ENCODE measurements around the gene TSPYL4.
"Not testable (repeated sequence)": the region's sequence is repeated elsewhere in the genome, so short reads cannot be mapped to it uniquely, and the experiment has no call there.

TSPYL4 gene

GRCh38 chr6:116253505-116254296 is at the start of gene TSPYL4:
TSS of gene TSPYL4 (minus strand) at chr6:116254075. CDS start at chr6:116254008, 67 bp downstream.
- DNase-seq: peak; percentile 97

- no peak for DNase-seq
Observed at GRCh38 chr6:116301104-116301503, 47.2 kb upstream of the TSPYL4 start.

- no peak for DNase-seq
Observed at GRCh38 chr6:116300566-116300965, 46.7 kb upstream of the TSPYL4 start.

- no peak for DNase-seq
Observed at GRCh38 chr6:116298973-116299372, 45.1 kb upstream of the TSPYL4 start.

- no peak for DNase-seq
Observed at GRCh38 chr6:116298273-116298672, 44.4 kb upstream of the TSPYL4 start.

- DNase-seq: no peak
Observed at GRCh38 chr6:116292553-116292952, 38.7 kb upstream of the TSPYL4 start.

- DNase-seq: no peak
Observed at GRCh38 chr6:116291701-116292396, 38.0 kb upstream of the TSPYL4 start.

GRCh38 chr6:116290799-116291198 is 36.9 kb upstream of the TSPYL4 start:
- DNase-seq: no peak

- no peak for DNase-seq
Observed at GRCh38 chr6:116289876-116290275, 36.0 kb upstream of the TSPYL4 start.

GRCh38 chr6:116287689-116288282 is 33.9 kb upstream of the TSPYL4 start:
- peak; percentile 25 for DNase-seq

GRCh38 chr6:116286773-116287358 is 33.0 kb upstream of the TSPYL4 start:
- DNase-seq: no peak

- DNase-seq: not testable (repeated sequence)
Observed at GRCh38 chr6:116284984-116285383, 31.1 kb upstream of the TSPYL4 start.

GRCh38 chr6:116283191-116283590 is 29.3 kb upstream of the TSPYL4 start:
- no peak for DNase-seq

- DNase-seq: no peak
Observed at GRCh38 chr6:116282698-116283097, 28.8 kb upstream of the TSPYL4 start.

GRCh38 chr6:116280933-116281316 is 27.1 kb upstream of the TSPYL4 start:
- no peak for DNase-seq

GRCh38 chr6:116280161-116280932 is 26.5 kb upstream of the TSPYL4 start:
- DNase-seq: peak; percentile 36

- peak; percentile 98 for DNase-seq
Observed at GRCh38 chr6:116279232-116280160, 25.6 kb upstream of the TSPYL4 start, which contains the start of gene TSPYL1. TSS of gene TSPYL1 (minus strand) at chr6:116279930. CDS start at chr6:116279830, 100 bp downstream.

GRCh38 chr6:116278854-116279231 is 25.0 kb upstream of the TSPYL4 start:
- peak; percentile 54 for DNase-seq

GRCh38 chr6:116278481-116278829 is 24.6 kb upstream of the TSPYL4 start:
- no peak for DNase-seq

GRCh38 chr6:116277124-116277523 is 23.2 kb upstream of the TSPYL4 start:
- no peak for DNase-seq

- DNase-seq: no peak
Observed at GRCh38 chr6:116271149-116271708, 17.4 kb upstream of the TSPYL4 start.

Data from NCI-H146 (cell line).